GM23248 (cell line): ENCODE data around the gene ARHGEF4. TPM values are rescaled to one million over a fixed set of nuclear protein-coding genes. Genes with fewer than 3 reads are reported as not detected.

ENCODE experiments used
- DNase-seq: peaks from one replicate; pipeline ENCODE4 v3.0.0-alpha.2; 2015
- H2AFZ ChIP-seq: fragments of 200-600 bp; sonication (generic); 2 replicates; pipeline ENCODE4 v1.6.1; 2016; ENCODE audit warnings: antibody characterized with exemption
- H3F3A ChIP-seq: fragments of 200-600 bp; sonication (generic); 2 replicates; pipeline ENCODE4 v1.6.1; 2016; ENCODE audit warnings: mild to moderate bottlenecking, antibody characterized with exemption, mixed run types; ENCODE audit not compliant: insufficient read depth
- H3K27ac ChIP-seq: fragments of 200-600 bp; sonication (generic); 2 replicates; pipeline ENCODE4 v1.5.1; 2016; ENCODE audit warnings: mild to moderate bottlenecking
- H3K27me3 ChIP-seq: fragments of 200-600 bp; sonication (generic); replicated peaks from 2 replicates; pipeline ENCODE4 v1.6.1; 2016; ENCODE audit warnings: mild to moderate bottlenecking; ENCODE audit not compliant: insufficient read depth
- H3K36me3 ChIP-seq: fragments of 200-600 bp; sonication (generic); 2 replicates; pipeline ENCODE4 v1.6.1; 2016; ENCODE audit warnings: low read depth, mild to moderate bottlenecking
- H3K4me1 ChIP-seq: fragments of 200-600 bp; sonication (generic); 2 replicates; pipeline ENCODE4 v1.6.1; 2016; ENCODE audit warnings: mild to moderate bottlenecking; ENCODE audit not compliant: insufficient read depth
- H3K4me2 ChIP-seq: fragments of 200-600 bp; sonication (generic); one replicate; pipeline ENCODE4 v1.6.1; 2016; ENCODE audit warnings: mild to moderate bottlenecking; ENCODE audit not compliant: unreplicated experiment
- H3K4me3 ChIP-seq: fragments of 200-600 bp; sonication (generic); 2 replicates; pipeline ENCODE4 v1.5.1; 2016; ENCODE audit warnings: mild to moderate bottlenecking
- H3K79me2 ChIP-seq: fragments of 200-600 bp; sonication (generic); 2 replicates; pipeline ENCODE4 v1.6.1; 2016; ENCODE audit warnings: mild to moderate bottlenecking; ENCODE audit not compliant: insufficient read depth
- H3K9ac ChIP-seq: fragments of 200-600 bp; sonication (generic); 2 replicates; pipeline ENCODE4 v1.6.1; 2016; ENCODE audit warnings: mild to moderate bottlenecking
- H3K9me2 ChIP-seq: fragments of 200-600 bp; sonication (generic); 2 replicates; pipeline ENCODE4 v1.6.1; 2016; ENCODE audit warnings: mixed run types, mild to moderate bottlenecking, moderate library complexity; ENCODE audit not compliant: insufficient read depth
- H3K9me3 ChIP-seq: fragments of 200-600 bp; sonication (generic); one replicate; pipeline ENCODE4 v1.6.1; 2017; ENCODE audit warnings: low read depth
- H4K20me1 ChIP-seq: fragments of 200-600 bp; sonication (generic); 2 replicates; pipeline ENCODE4 v1.6.0; 2016; ENCODE audit not compliant: insufficient read depth
- EZH2 ChIP-seq: fragments of 200-600 bp; sonication (generic); IDR thresholded peaks from 2 replicates; pipeline ENCODE4 v1.6.1; 2018; ENCODE audit warnings: antibody characterized with exemption, mild to moderate bottlenecking; ENCODE audit not compliant: insufficient read depth, poor library complexity, severe bottlenecking
- EZH2phosphoT487 ChIP-seq: fragments of 200-600 bp; sonication (generic); IDR thresholded peaks from 2 replicates; pipeline ENCODE4 v1.6.1; 2018; ENCODE audit warnings: antibody characterized with exemption, moderate library complexity, mild to moderate bottlenecking, low read depth; ENCODE audit not compliant: insufficient read depth
- WGBS, 2 experiments: methylation state at CpG; one replicate each; pipeline ENCODE4 v1.1.6; 2015 to 2017; ENCODE audit warnings: low lambda C conversion rate in 2 of 2, low coverage in 1 of 2; ENCODE audit errors: missing lambda C conversion rate in 2 of 2; 5-methylcytosine and 5-hydroxymethylcytosine counted together
- in situ Hi-C: fragments of 300-500 bp; cut with MboI; formaldehyde crosslinking; loops from 2 replicates; pipeline ENCODE4 v1.15.0; 2020
- polyA plus RNA-seq: library from polyadenylated mRNA; unstranded; fragments of >200 nt; fragmentation: Nextera tagmentation; extraction: Ambion mirVana; gene quantifications from 2 replicates; pipeline ENCODE4 v1.2.1, GENCODE V29; 2016
- total RNA-seq: library from RNA; depleted of rRNA; stranded (reverse); fragments of >200 nt; shearing (Covaris generic); gene quantifications from 2 replicates; pipeline ENCODE4 v1.2.3, GENCODE V29; 2014

Gene ARHGEF4
- total and polyA plus RNA-seq, 2 experiments from 2014 or later, result 7.4 to 26.0 TPM

DNA sequence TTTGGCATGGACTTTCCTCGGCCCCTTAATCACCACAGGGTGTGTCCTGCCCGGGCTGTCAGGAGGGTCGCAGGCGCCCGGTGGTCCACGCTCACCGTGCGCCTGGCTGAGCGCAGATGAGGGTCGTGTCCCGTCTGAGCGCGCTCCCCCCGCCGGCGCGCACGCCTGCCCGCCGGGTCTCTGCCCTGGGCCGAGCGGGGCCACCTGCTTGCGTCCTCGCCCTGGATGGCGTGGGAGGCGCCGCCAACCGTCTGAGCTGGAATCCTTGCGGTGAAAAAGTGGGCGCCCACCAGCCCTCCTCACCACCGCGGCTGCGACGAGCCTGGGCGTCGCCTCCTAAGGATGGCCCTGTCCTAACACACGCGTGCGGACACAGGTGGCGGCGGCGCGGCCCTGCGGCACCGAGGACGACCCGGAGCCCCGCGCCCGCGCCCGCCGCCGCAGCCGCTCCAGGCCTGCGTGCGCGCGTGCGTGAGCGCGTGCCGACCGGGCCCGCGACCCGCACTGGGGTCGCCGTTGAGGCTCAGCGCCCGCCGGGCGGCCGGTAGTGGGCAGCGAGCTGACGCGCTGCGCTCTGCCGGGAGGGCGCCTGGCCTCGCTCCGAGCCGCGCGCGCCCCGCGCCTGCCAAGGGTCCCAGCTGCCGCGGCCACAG lies 126.6 kb downstream of the ARHGEF4 start:
- Histone ChIP-seq H3K4me3 (no peak overlapping the region), H3K36me3 (no peaks in the 10 kb centered on the region), H3K4me2 (no peak overlapping the region), H3K79me2 (no peaks in the 10 kb centered on the region), H3K4me1 (no peaks in the 10 kb centered on the region), H3K27ac (no peak overlapping the region), H2AFZ (no peak overlapping the region), H3K9ac (no peak overlapping the region), H3K9me2 (no peaks in the 10 kb centered on the region), H3K9me3 (no peaks in the 10 kb centered on the region), H3F3A (no peaks in the 10 kb centered on the region), H3K27me3 (peaks cover 41% of the 10 kb centered on the region), H4K20me1 (no peaks in the 10 kb centered on the region)
- 3 to 4% methylated on average over 77 to 89 of the region's 90 CpGs for WGBS, 2 experiments
- TF ChIP-seq EZH2 (no peak), EZH2phosphoT487 (no peak)
- DNase-seq, result no peak
- in situ Hi-C loops, result no loop called here

DNA sequence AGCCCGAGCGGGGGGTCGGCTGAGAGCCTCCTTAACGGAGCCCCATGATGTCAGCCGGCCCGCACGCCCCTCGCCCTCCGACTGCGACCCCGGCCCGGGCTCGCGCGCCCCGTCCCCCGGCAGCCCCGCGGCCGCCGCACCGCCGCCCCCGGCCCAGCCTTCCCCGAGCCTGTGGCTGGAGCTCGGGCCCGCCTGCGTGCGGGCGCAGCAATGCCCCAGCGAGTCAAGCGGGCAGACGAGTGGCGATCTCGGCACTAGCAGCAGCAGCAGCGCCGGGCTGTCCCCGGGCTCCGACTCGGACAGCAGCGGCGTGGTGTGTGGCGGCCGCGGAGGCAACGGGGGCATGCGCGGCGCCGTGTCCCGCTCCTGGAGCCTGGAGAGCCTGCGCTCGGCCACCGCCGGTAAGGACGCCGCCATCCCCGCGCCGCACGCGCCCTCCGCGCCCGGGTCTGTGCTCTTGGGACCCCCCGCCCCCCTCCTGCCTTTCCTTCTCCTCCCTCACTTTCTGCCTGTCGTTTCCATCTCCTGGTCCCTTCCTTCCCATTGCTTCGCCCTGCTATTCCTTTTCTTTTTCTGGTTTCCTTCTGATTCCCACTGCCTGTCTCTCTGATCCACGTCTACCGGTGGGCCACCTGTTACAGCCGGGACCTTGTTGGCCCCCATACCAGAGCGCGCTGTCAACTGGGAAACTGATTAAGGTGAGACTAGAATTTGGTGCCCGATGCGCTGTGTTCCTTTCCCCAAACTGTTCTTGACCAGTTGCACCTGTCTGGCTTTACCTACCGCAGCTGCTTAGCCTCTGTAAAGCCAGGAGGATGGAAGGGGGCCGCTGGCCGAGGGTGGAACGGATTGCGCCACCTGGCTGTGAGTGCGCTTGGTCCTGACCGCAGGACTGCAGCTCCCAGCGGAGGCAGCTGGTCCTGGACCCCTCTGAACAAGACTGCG lies 127.4 kb downstream of the ARHGEF4 start:
- no peaks in the 10 kb centered on the region for H3K9me3 ChIP-seq
- no peaks in the 10 kb centered on the region for H3K36me3 ChIP-seq
- H2AFZ ChIP-seq, result no peak overlapping the region
- H3K79me2 ChIP-seq, result no peaks in the 10 kb centered on the region
- no peaks in the 10 kb centered on the region for H3F3A ChIP-seq
- in situ Hi-C loops, result no loop called here
- H4K20me1 ChIP-seq, result no peaks in the 10 kb centered on the region
- H3K9me2 ChIP-seq, result no peaks in the 10 kb centered on the region
- H3K27me3 ChIP-seq, result peaks cover 41% of the 10 kb centered on the region
- peak; percentile 46 for DNase-seq
- 4 to 6% methylated on average over 32 to 35 of the region's 84 CpGs for WGBS, 2 experiments
- peak; percentile 86 for TF ChIP-seq EZH2
- TF ChIP-seq EZH2phosphoT487, result no peak
- no peaks in the 10 kb centered on the region for H3K4me1 ChIP-seq
- no peak overlapping the region; the same call in 1 of the 2 replicates for H3K4me3 ChIP-seq
- peak overlapping the region; percentile 12 for H3K4me2 ChIP-seq
- no peak overlapping the region for H3K9ac ChIP-seq
- no peak overlapping the region for H3K27ac ChIP-seq

DNA sequence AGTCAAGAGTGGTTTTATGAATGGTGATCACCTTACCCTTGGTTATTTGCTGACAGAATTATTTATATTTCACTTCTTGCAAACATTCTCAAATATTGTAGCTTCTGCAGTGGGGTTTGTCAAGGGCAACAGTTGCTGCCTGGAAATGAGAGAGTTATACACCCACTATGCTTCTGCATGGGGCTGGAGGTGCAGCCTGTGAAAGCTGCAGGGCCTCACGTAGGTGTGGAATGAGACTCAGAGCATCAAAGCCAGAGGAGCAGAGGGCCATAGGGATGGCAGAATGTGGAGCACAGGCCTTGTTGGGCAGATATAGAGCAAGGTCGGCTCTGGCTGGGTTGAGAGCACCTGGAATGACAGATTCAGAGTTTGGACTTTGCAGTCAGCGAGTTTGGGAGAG lies 128.2 kb downstream of the ARHGEF4 start:
- no peak for TF ChIP-seq EZH2
- no peak overlapping the region for H3K4me3 ChIP-seq
- H3K9ac ChIP-seq, result no peak overlapping the region
- no peaks in the 10 kb centered on the region for H3K36me3 ChIP-seq
- no peaks in the 10 kb centered on the region for H3K9me3 ChIP-seq
- H4K20me1 ChIP-seq, result no peaks in the 10 kb centered on the region
- in situ Hi-C loops, result no loop called here
- H3K4me2 ChIP-seq, result no peak overlapping the region
- H3K9me2 ChIP-seq, result no peaks in the 10 kb centered on the region
- no peaks in the 10 kb centered on the region for H3K79me2 ChIP-seq
- H3K4me1 ChIP-seq, result no peaks in the 10 kb centered on the region
- no peak for DNase-seq
- H3F3A ChIP-seq, result no peaks in the 10 kb centered on the region
- 23 to 31% methylated on average over 3 of the region's 3 CpGs for WGBS, 2 experiments
- H3K27me3 ChIP-seq, result peaks cover 44% of the 10 kb centered on the region
- H3K27ac ChIP-seq, result no peak overlapping the region
- H2AFZ ChIP-seq, result no peak overlapping the region

DNA sequence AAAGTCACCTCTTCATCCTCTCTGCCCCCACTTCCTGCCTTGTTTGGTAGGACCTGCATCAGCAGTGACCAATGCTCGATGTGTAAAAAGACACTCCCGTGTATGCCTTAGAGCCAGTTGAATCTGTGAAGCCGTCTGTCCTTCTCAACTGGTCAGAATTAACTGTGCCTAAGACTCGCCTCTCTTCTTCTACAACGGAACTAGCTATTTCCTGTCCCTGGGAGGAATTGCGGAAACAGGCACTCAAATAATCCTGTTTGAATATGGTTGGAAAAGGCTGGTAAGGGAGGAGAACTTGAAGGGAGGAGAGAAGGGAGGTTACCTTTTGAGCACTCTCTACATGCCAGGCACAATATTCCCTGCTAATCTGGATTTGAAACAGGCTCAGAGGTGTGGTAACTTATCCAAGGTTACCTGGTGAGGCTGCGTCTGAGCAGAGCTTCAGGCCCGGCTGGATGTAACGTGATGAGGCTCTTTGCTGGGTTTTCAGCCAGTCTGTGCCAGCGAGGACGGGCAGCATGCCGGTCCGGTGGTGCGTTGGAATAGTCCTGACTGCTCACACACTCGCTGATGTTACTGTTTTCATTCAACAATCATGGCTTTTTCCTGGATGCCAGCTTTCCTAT lies 129.5 kb downstream of the ARHGEF4 start:
- Histone ChIP-seq H3K9ac (no peak overlapping the region), H3K4me3 (no peak overlapping the region), H3K27me3 (peaks cover 46% of the 10 kb centered on the region), H3K4me1 (no peaks in the 10 kb centered on the region), H3K9me3 (no peaks in the 10 kb centered on the region), H3K27ac (no peak overlapping the region), H4K20me1 (no peaks in the 10 kb centered on the region), H3K4me2 (no peak overlapping the region), H3K9me2 (no peaks in the 10 kb centered on the region), H3K36me3 (no peaks in the 10 kb centered on the region), H3F3A (no peaks in the 10 kb centered on the region), H3K79me2 (no peaks in the 10 kb centered on the region), H2AFZ (no peak overlapping the region)
- in situ Hi-C loops, result no loop called here
- no peak for DNase-seq
- 32 to 35% methylated on average over 15 of the region's 15 CpGs for WGBS, 2 experiments
- no peak for TF ChIP-seq EZH2phosphoT487
- no peak for TF ChIP-seq EZH2
